ENCODE results near the gene OR8H3. TPM values are rescaled to one million over a fixed set of nuclear protein-coding genes. Genes with fewer than 3 reads are reported as not detected.
"Not testable (repeated sequence)": the region's sequence is repeated elsewhere in the genome, so short reads cannot be mapped to it uniquely, and the experiment has no call there.

Gene OR8H3, protein sequence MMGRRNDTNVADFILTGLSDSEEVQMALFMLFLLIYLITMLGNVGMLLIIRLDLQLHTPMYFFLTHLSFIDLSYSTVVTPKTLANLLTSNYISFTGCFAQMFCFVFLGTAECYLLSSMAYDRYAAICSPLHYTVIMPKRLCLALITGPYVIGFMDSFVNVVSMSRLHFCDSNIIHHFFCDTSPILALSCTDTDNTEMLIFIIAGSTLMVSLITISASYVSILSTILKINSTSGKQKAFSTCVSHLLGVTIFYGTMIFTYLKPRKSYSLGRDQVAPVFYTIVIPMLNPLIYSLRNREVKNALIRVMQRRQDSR
- polyA plus RNA-seq: not detected

DNA sequence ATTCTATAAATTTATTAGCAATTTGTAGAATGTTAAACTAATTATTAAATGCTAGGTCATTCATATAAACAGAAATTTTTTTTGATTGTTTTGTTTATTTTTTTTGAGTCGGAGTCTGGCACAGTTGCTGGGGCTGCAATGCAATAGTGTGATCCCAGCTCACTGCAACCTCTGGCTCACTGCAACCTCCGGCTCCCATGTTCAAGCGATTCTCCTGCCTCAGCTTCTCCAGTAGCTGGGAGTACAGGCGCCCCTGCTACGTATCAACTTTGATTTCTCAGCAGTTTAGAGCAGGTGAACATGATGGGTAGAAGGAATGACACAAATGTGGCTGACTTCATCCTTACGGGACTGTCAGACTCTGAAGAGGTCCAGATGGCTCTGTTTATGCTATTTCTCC, at the start of gene OR8H3:
OR8H3 (plus strand) TSS at position 301 of the 400 bp plus-strand sequence; CDS start at position 301, 0 bp downstream.
- 61 to 79% (median 72%) methylated on average over 6 of the region's 6 CpGs for WGBS, 3 donors
- no peak within 1 kb of the TSS for H3K27ac ChIP-seq (ENCODE audit: low read depth, low read length)

DNA sequence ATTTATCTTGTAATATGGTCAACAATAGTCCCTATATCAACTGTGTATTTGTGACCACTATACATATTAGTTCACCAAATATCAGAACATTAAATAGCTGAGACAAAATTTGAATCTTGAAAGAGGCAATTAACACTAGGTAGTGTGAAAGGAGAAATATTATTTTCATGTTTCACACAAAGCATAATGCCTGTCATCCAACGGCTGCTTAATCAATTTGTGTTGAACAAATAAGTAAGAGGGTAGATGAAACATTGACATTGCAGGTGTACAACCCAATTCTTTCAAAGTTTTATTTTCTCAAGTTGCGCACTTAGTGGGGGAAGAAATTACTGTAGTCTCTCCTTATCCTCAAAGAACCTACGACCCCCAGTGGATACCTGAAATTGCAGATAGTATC, 32.5 kb upstream of the OR8H3 start:
- no peak overlapping the region for H3K27ac ChIP-seq (ENCODE audit: low read depth, low read length)
- WGBS, 3 donors: 44 to 82% (median 67%) methylated on average over 3 of the region's 3 CpGs

DNA sequence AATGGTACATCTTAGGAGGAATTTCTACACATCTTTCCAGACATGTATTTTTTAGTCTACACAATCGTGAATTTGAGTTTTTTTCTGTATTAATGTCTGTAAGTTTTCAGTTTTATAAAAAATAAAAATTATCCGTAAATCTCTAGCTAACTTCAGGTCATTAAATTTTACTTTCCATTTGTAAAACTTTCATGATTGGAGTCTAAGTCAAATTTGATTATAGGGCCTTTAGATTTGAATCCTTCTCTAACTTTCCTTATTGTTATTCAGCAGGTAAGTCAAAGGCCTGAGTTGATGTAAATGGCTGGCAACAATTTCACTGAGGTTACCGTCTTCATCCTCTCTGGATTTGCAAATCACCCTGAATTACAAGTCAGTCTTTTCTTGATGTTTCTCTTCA, 29.2 kb upstream of the OR8H3 start, which contains the start of gene OR8I2:
OR8I2 (plus strand) TSS at position 301 of the 400 bp plus-strand sequence; CDS start at position 301, 0 bp downstream.
- 61 to 76% (median 70%) methylated on average over 3 of the region's 3 CpGs for WGBS, 3 donors
- no peak within 1 kb of the TSS for H3K27ac ChIP-seq (ENCODE audit: low read depth, low read length)

DNA sequence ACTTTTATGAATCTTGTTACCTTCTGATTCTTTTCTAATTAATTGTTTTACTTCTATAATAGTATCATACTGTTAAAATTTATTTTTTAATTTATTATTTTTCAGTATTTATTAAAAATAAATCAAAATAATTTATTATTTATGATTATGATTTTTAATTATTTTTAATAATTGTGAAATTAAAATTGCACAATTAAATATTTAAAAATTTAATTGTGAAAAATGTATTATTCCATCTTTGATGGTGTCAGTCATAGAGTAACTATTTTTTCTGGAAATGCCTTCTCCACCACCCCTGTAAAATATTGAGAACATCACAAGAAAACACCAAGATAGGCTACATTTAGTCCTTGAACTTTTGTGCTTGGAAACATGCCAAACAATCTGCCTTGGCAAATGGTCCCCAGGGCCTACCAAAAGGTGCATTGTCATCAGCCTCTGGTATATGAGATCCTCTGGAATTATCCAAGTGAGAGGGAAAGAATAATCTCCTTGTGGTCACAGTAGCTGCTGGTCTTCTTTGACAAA, 18.9 kb upstream of the OR8H3 start, which contains the start of gene OR8H2:
OR8H2 (plus strand) TSS at position 478 of the 528 bp plus-strand sequence. CDS start 1,356 bp downstream, outside the sequence.
- H3K27ac ChIP-seq (ENCODE audit: low read depth, low read length): no peak within 1 kb of the TSS

DNA sequence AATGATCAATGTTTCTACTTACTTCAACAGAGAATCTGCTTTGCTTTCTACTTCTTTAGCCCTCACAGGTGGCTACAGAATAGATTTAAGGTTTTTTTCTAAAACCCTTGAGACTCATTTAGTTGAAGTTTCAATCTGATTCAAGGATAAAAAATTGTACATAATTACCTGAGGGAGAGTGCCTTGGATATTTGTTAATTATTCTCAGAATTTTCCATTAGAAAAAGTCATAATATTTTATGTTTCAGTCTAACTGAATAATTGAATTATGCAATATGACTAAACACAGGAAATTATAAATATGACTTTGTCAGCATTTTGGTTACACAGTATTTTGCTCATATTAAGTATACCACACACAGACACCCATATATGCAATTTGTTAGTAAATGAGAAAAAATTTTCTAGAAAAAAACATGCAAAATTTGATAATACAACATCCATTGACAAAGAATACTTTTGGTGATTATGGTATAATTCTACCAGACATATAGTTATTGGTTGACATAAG, 18.0 kb downstream of the OR8H3 start, which contains the start of gene OR8J3:
OR8J3 (minus strand) TSS at position 51 of the 511 bp plus-strand sequence. CDS start 2,483 bp downstream, outside the sequence.
- H3K27ac ChIP-seq (ENCODE audit: low read depth, low read length): no peak within 1 kb of the TSS

DNA sequence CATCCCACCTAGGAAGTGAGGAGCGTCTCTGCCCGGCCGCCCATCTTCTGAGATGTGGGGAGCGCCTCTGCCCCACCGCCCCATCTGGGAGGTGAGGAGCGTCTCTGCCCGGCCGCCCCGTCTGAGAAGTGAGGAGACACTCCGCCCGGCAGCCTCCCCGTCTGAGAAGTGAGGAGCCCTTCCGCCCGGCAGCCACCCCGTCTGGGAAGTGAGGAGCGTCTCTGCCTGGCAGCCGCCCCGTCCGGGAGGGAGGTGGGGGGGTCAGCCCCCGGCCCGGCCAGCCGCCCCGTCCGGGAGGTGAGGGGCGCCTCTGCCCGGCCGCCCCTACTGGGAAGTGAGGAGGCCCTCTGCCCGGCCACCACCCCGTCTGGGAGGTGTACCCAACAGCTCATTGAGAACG, 21.5 kb downstream of the OR8H3 start:
- not testable (repeated sequence) for H3K27ac ChIP-seq (ENCODE audit: low read depth, low read length)
- 90 to 93% (median 92%) methylated on average over 17 to 28 of the region's 30 CpGs for WGBS, 3 donors

DNA sequence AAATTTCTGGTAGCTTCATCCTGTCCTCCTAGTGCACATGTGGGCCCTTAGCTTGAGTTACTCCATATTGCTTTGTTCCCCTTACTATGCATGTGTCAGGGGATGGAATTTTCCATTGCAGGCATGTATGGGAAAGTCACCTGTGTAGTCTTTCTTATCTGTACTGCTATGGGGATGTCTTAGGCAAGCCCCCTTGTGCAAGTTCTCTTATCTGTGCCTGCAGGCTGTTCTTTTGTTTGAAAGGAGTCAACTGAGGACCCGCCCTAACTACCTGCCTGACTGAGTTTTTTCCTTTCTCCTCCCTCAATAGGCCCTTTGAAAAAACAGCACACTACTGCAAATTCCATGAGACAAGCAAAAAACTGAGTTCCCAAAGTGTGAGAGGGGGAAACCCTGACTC, 29.2 kb downstream of the OR8H3 start:
- H3K27ac ChIP-seq (ENCODE audit: low read depth, low read length): no peak overlapping the region
- WGBS, 3 donors: 54 to 71% (median 63%) methylated on average over 1 of the region's 1 CpG

DNA sequence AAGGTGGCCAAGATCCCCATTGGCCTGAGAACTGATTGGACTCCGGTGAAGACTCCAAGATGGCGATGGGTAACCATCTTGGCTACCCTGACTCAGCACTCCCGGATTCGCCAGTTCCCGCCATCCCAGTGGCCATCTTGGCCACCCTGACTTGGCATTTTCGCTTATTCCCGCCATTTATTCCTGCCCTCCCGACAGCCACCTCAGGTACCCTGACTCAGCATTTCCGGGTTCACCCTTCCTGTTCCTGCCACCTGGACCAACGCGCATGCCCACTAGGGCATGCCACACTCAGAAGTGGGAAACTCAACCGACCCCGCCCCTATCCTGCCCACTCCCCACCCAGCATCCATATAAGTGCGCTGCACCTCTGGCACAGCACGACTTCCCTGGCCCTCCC, 30.2 kb downstream of the OR8H3 start:
- no peak overlapping the region for H3K27ac ChIP-seq (ENCODE audit: low read depth, low read length)
- WGBS, 3 donors: 85 to 93% (median 89%) methylated on average over 15 of the region's 15 CpGs

DNA sequence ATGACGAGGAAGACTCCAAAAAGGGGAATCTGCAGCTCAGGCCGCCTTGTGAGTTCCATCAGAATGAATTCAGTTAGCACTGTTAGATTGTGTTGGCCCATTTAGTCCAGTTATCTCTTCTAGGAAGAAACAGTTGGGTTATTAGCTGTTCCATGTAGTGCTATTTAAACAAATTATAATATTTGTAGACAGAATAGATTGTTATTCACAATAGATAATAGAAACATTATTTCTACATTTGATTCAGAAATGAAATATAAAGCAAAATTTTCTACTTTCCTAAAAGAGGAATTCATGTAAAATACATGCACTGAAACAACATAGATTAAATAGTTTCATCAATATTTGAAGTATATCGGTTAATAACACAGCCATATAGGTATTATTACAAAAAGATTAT, 38.0 kb downstream of the OR8H3 start, which contains the start of gene OR8K5:
OR8K5 (minus strand) TSS at position 101 of the 400 bp plus-strand sequence; CDS start at position 101, 0 bp downstream.
- no peak within 1 kb of the TSS for H3K27ac ChIP-seq (ENCODE audit: low read depth, low read length)
- WGBS, 3 donors: 67 to 82% (median 74%) methylated on average over 3 of the region's 3 CpGs

DNA sequence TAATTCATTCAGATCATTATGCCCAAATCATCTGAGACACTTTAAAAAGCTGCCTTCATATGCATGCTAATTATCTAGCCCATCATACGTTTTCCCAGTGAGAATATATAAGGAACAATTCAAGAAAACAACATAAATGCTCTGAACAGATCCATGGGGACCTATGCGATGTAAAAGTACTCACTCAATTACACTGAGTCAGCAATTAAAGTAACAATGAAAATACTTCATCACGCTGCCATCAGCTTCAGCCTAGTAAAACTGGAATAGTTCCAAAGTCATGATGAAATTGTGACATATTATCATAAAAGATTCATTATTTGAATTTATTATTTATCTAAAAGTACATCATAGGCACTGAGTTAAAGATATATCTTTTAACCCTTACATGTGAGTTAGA, 41.6 kb downstream of the OR8H3 start:
- H3K27ac ChIP-seq (ENCODE audit: low read depth, low read length): no peak overlapping the region
- WGBS, 3 donors: 41 to 69% (median 59%) methylated on average over 3 of the region's 3 CpGs

DNA sequence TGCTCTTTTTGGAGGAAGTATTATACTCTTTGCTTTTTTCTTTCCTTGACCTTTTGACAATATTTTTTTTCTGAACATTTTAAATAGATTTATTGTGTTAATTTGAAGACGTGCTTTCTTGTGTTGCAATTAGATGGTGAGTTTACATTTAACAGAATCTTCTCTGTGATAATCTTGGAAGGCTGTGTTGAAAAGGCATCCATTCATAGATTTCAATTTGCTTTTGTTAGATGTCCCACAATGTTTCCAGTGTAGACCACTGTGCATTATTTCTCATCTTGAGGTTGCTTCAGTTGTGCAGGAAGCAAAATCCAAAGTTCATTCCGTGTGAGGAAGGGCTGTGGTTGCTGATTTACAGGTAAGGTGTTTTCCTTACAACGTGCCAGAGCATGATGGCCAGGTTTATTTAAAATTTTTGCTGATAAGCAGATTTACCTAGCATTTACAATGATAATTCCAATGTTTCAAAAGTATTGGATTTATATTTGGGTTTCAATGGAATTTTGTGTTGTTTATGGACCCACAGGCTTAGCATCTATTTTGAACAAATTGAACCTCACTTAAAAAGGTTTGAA, 50.2 kb downstream of the OR8H3 start:
- no peak overlapping the region for H3K27ac ChIP-seq (ENCODE audit: low read depth, low read length)
- 26 to 61% (median 59%) methylated on average over 3 of the region's 3 CpGs for WGBS, 3 donors

Other genes starting within 250 kb of the OR8H3 start
- not detected for gene TRIM51, start 239.1 kb upstream of the OR8H3 start, polyA plus RNA-seq
- gene OR5W2, start 207.8 kb upstream of the OR8H3 start, polyA plus RNA-seq: not detected
- not detected for gene OR5I1, start 186.0 kb upstream of the OR8H3 start, polyA plus RNA-seq
- gene OR10AG1, start 152.4 kb upstream of the OR8H3 start, polyA plus RNA-seq: not detected
- gene OR5F1, start 127.7 kb upstream of the OR8H3 start, polyA plus RNA-seq: not detected
- not detected for gene OR5AS1, start 94.7 kb upstream of the OR8H3 start, polyA plus RNA-seq
- gene OR8I2, start 29.1 kb upstream of the OR8H3 start, polyA plus RNA-seq: not detected
- gene OR8H2, start 18.7 kb upstream of the OR8H3 start, polyA plus RNA-seq: not detected
- gene OR8J3, start 17.8 kb downstream of the OR8H3 start, polyA plus RNA-seq: not detected
- not detected for gene OR8K5, start 37.9 kb downstream of the OR8H3 start, polyA plus RNA-seq
- not detected for gene OR5J2, start 54.2 kb downstream of the OR8H3 start, polyA plus RNA-seq
- gene OR5T2, start 111.9 kb downstream of the OR8H3 start, polyA plus RNA-seq: not detected
- gene OR5T3, start 129.9 kb downstream of the OR8H3 start, polyA plus RNA-seq: not detected
- not detected for gene OR5T1, start 151.8 kb downstream of the OR8H3 start, polyA plus RNA-seq
- not detected for gene OR8H1, start 169.9 kb downstream of the OR8H3 start, polyA plus RNA-seq
- gene OR8K3, start 192.8 kb downstream of the OR8H3 start, polyA plus RNA-seq: not detected
- not detected for gene OR8K1, start 223.7 kb downstream of the OR8H3 start, polyA plus RNA-seq
- not detected for gene OR8J1, start 231.9 kb downstream of the OR8H3 start, polyA plus RNA-seq

Data from adipose tissue (tissue), 3 donors.